Mucosa of descending colon (tissue), 3 donors: ENCODE results near the gene PTPRN2. TPM values are rescaled to one million over a fixed set of nuclear protein-coding genes. Genes with fewer than 3 reads are reported as not detected.

ENCODE experiments used
- ATAC-seq: fragments of 200-7000 bp; cut with Tn5 transposase; one replicate; pipeline ENCODE4 v1.9.1; 2020; ENCODE audit warnings: mild to moderate bottlenecking, moderate library complexity
- DNase-seq, 3 donors: peaks; one replicate each; pipeline ENCODE4 v3.0.0-alpha.2; 2020
- H3K36me3 ChIP-seq: fragments of 200-600 bp; one replicate; pipeline ENCODE4 v1.8.0; 2021; ENCODE audit warnings: low read depth, mild to moderate bottlenecking
- H3K4me1 ChIP-seq: fragments of 200-600 bp; one replicate; pipeline ENCODE4 v1.8.0; 2021; ENCODE audit warnings: low read depth, mild to moderate bottlenecking
- H3K4me3 ChIP-seq: fragments of 200-600 bp; one replicate; pipeline ENCODE4 v1.8.0; 2021; ENCODE audit warnings: mild to moderate bottlenecking
- H3K9me3 ChIP-seq: fragments of 200-600 bp; one replicate; pipeline ENCODE4 v1.8.0; 2021; ENCODE audit warnings: mild to moderate bottlenecking
- intact Hi-C, 2 donors: fragments of 100-400 bp; cut with DNase I in 1 of 2; cut with micrococcal nuclease in 1 of 2; formaldehyde crosslinking; loops; one replicate each; pipeline versions ENCODE4 v1.11.0 to v1.11.1; 2022; cut with DNase I, micrococcal nuclease
- total RNA-seq, 3 donors: library from RNA; stranded (reverse); fragmentation: NEBNext Ultra II Directional in 2 of 3; extraction: Animal tissue kit (Norgen Biotek cat#: 25700) in 2 of 3; gene quantifications; one replicate each; pipeline versions ENCODE4 v1.2.1 to v1.2.4, GENCODE V29; 2021 to 2023
- TF ChIP-seq, protein P1 (sequence below): fragments of 200-600 bp; IDR thresholded peaks from one replicate; pipeline ENCODE4 v1.8.0; 2022; ENCODE audit warnings: antibody characterized with exemption, mild to moderate bottlenecking
- donor health status: DM: no; HTN: no; CAD: no; lungs with moderate emphysema.
- donor health status: DM: no; HTN: no; CAD: no.
- donor health status: DM: no; HTN: yes; CAD: no.

PTPRN2 gene
- total RNA-seq, 3 donors from 2014 or later = 12.5 to 28.0 (median 26.2) TPM

DNA sequence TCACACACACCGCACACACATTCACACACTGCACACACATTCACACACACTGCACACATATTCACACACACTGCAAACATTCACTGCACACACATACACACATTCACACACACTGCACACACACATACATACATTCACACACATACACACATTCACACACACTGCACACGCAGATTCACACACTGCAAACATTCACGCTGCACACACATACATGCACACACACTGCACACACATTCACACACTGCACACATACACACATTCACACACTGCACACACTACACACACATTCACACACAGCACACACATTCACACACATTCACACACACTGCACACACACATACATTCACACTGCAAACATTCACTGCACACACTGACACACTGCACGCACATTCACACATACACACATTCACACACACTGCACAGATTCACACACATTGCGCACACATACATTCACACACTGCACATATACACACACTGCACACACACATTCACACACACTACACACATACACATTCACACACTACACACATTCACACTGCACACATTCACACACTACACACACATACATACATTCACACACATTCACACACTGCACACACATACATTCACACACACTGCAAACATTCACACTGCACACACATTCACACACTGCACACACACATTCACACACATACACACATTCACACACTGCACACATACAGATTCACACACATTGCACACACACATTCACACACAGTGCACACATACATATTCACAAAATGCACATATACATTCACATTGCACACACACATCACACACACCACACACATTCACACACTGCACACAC, 325.1 kb downstream of the PTPRN2 start:
- no peak for DNase-seq
- no peak for ATAC-seq
- Histone ChIP-seq H3K4me1 (peaks cover 19% of the 10 kb centered on the region), H3K9me3 (no peaks in the 10 kb centered on the region), H3K4me3 (no peak overlapping the region), H3K36me3 (no peaks in the 10 kb centered on the region)
- intact Hi-C loops = no loop called here
- TF ChIP-seq, protein P1, sequence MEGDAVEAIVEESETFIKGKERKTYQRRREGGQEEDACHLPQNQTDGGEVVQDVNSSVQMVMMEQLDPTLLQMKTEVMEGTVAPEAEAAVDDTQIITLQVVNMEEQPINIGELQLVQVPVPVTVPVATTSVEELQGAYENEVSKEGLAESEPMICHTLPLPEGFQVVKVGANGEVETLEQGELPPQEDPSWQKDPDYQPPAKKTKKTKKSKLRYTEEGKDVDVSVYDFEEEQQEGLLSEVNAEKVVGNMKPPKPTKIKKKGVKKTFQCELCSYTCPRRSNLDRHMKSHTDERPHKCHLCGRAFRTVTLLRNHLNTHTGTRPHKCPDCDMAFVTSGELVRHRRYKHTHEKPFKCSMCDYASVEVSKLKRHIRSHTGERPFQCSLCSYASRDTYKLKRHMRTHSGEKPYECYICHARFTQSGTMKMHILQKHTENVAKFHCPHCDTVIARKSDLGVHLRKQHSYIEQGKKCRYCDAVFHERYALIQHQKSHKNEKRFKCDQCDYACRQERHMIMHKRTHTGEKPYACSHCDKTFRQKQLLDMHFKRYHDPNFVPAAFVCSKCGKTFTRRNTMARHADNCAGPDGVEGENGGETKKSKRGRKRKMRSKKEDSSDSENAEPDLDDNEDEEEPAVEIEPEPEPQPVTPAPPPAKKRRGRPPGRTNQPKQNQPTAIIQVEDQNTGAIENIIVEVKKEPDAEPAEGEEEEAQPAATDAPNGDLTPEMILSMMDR = no peak

DNA sequence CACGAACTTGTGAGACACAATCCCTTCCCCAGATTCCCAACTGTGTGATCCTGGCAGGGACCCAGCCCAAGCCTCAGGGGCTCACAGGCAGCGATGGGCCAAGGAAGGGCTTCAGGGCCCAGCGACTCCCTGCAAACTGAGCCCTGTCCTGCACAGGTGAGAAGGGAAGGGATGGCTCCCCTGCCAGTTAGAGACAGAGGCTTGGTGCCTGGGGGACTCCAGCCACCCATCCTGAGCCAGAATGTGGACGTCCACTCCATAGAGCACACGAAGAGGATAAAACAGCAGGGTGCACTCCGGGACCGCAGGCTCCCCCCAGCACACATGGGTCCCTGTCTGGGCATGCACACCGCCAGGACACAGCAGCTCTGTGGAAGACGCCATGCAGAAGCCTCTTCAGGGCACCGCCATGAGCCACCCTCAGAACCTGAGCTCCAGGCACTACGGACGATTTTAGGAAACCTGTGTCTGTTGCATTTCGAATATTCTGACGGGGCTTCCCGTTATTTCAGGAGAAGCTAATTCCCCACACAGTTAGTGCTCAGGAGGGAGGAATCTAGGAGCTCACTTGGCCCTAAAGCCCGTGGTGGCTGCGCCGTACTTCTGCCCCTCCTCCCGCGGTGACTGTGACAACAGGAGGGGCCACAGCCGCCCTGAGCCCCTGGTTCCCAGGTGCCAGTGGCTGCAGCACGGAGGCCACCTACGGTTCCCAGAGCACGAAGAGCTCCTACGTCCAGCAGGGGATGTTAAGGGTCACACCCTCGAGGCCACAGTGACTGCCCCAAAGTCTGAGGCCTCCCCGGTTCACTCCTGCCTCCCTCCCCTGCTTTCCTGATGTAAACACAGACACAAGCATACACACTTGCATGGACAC, 326.0 kb downstream of the PTPRN2 start:
- DNase-seq (no peak), ATAC-seq (no peak)
- H3K9me3 ChIP-seq = no peaks in the 10 kb centered on the region
- H3K4me3 ChIP-seq = no peak overlapping the region
- intact Hi-C loops = no loop called here
- TF ChIP-seq, protein P1 = no peak
- peaks cover 13% of the 10 kb centered on the region for H3K4me1 ChIP-seq
- no peaks in the 10 kb centered on the region for H3K36me3 ChIP-seq

DNA sequence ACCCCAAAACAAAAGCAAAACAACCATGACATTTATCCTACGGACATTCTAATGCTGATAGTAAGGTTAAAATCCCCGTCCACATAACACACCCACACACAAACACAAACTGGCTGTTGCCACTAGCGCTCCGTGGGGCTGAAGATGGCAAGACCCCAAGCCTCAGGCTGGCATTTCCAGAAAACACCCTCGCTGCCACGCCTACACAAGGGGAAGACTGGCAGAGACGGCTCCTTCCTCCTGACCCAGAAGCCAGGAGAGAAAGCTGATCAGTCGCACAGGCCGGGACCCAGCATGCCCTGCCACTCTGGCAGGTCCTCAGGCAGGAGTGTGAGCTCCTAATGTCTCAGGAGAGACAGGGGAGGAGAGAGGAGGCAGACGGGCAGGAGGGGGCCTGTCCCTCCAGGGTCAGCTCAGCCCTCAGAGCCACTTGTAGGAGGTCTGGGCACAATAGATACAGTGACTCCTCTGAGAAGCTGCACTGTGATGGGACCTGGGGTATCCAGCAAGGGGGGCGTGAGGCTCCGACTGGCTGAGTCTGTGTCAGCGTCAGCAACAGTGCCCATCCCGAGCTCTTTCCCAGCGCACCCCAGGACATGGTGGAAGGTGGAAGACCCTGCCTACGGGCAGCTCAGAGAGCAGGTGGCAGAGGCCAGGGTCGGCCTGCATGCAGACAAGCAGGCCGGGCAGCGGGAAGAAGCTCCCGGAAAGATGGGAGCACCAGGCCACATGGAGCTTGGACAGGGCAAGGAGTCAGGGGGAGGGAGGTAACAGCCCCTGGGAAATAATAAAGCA, 326.9 kb downstream of the PTPRN2 start:
- TF ChIP-seq, protein P1 = no peak
- peaks cover 13% of the 10 kb centered on the region for H3K4me1 ChIP-seq
- DNase-seq (no peak), ATAC-seq (no peak)
- H3K9me3 ChIP-seq = no peaks in the 10 kb centered on the region
- H3K36me3 ChIP-seq = no peaks in the 10 kb centered on the region
- no peak overlapping the region for H3K4me3 ChIP-seq
- intact Hi-C loops = no loop called here

DNA sequence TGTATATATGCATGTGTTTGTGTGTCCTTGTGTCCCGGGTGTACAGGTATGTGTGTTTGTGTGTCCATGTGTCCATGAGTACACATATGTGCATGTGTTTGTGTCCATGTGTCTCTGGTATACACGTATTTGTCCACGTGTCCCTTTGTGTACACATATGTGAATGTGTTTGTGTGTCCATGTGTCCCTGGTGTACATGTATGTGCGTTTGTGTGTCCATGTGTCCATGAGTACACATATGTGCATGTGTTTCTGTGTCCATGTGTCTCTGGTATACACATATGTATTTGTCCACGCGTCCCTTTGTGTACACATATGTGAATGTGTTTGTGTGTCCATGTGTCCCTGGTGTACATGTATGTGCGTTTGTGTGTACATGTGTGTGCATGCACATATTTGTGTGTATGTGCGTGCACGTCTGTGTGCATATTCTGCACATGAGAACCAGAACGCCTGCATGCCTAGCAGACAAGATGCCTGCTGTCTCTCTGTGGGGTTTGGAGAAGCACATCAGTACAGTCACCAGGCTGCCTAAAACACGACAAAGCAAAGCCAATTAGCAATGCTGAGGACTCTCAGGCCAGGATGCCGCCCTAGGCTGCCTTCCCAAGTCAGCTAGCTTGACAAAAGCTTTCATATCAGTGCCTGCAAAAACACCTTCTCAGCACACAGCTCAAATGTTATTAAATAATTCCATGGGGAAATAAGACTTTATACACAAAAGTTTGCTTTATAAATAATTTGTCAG, 327.8 kb downstream of the PTPRN2 start:
- Histone ChIP-seq H3K4me3 (no peak overlapping the region), H3K4me1 (peaks cover 11% of the 10 kb centered on the region), H3K9me3 (no peaks in the 10 kb centered on the region), H3K36me3 (no peaks in the 10 kb centered on the region)
- intact Hi-C loops = no loop called here
- no peak for ATAC-seq
- DNase-seq = no peak
- TF ChIP-seq, protein P1 = no peak

DNA sequence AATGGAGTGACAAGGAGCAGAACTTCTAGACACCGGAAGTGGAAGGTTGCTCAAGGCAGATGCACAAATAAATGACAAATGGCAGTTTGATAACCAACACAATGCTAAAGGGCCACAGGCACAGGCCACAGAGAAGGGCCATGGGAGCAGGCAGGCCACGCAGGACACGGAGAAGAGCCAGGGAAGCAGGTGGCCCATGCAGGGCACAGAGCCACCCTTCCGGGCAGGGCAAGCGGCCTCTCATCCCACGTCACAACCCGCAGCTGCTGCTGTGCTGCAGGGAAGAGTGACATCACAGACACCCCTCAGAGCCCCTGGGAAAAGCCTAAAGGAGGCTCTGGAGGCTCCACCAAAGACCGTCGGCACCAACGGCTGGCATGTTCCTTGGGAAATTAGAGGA, 328.5 kb downstream of the PTPRN2 start:
- Histone ChIP-seq H3K4me3 (no peak overlapping the region), H3K4me1 (peaks cover 4% of the 10 kb centered on the region), H3K9me3 (no peaks in the 10 kb centered on the region), H3K36me3 (no peaks in the 10 kb centered on the region)
- ATAC-seq = no peak
- intact Hi-C loops = no loop called here
- TF ChIP-seq, protein P1 = no peak
- DNase-seq = no peak
